HS-27A (cell line): ENCODE measurements around the gene RPL27A.

Experiments
- DNase-seq: peaks from one replicate; pipeline ENCODE4 v3.0.0-alpha.2; 2012; ENCODE audit warnings: low read depth, missing footprints

The RPL27A gene

DNA sequence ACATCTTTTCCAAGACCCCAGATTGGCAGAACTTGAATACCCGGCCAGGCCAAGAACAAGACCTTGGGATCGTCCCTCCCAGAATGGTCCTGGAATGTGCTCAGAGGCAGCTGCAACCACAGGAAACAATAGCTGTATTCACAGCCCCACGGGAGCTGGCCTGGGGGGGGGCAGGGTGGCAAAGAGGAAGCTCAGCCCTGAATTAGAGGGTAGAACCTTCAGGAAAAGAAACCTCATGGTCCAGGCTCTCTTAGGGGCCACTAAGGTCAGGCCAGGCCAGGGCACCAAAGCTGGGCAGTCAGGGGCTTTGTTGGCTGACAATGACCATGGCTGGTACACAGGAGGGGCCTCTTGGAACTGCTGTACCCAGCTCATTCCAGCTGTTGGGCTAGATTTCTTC lies 17.3 kb downstream of the RPL27A start:
- DNase-seq = no peak

DNA sequence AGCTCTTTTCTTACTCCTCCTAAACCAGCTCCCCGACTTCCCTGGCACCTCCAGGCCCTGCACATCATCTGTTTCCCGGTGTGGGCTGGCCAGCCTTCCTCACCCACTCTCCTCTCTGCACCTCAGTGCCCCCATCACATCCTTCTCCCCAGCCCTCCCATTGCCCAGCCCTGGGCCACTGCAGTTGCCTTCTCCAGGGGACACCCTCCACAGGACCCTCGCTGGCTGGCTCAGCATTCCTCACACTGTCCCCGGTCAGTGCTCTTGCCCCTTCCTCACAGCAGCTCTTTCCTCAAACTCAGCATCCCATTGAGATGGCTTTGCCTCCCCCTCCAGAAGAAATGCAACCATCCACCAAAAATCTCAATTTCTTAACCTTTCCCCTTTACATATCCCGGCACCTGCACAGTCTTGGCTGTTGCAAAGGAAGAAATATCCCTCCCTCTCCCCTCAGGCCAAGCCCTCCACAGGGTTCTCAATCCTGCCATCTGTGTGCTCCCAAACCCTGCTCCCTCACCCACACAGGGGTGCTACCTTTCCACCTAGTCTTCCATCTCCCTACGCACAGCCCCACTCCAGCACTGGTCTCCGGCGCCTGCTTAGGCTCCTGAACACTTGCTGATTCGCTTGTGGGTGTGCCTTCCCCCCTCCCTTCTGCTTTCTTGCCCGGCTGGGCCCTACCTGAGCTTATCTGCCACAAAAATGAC lies 19.5 kb downstream of the RPL27A start:
- DNase-seq = no peak

DNA sequence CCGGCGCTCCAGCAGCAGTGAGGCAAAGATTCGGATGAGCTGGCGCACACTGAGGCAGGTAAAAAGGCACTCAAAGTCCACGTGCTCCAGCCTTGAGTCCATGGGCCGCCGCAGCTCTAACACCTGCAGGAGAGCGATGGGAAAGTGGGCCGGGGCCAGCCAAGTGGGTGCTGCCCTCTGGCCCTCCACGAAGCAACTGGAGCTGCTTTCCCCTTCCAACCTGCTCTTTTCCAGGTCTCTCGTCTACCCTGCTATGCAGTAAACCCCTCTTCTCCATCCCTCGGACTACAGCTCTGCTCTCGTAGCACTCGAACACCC lies 20.0 kb downstream of the RPL27A start:
- DNase-seq = no peak

DNA sequence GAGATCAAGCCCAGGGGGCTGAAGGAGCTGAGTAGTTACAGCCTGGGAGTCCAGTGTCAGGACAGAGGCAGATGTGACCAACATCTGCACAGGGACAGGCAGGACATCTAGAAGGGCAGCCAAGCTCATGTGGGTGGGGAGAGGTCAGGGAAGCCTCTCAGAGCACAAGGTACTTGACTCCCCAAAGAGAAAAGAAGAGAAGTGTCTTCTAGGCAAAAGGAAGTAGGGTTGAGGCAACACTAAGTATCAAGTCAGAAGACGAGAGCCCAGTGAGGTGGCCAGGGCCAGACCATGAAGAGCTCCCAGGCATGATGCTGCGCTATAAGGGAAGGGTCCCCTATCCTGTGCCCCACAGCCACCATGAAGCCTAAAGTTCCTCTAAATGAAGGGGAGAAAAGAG lies 21.5 kb downstream of the RPL27A start:
- DNase-seq = no peak

DNA sequence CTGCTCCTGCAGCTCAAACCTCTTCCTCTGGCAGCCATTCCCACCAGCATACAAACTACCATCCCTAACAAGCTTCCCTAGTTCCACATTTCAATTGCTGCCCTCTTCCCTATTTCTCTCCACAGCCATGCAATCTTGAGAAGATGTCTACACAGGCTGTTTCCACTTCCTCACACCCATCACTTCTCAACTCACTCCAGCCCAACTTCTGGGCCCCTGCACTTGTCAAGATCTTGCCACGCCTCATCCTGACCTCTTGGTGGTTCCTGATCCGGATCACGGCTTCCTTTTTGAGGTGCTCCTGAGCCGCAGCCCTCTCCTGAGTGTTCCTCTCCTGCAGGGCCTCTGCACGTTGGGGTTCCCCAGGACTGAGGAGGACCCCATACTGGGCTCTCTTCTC lies 22.6 kb downstream of the RPL27A start:
- no peak for DNase-seq

DNA sequence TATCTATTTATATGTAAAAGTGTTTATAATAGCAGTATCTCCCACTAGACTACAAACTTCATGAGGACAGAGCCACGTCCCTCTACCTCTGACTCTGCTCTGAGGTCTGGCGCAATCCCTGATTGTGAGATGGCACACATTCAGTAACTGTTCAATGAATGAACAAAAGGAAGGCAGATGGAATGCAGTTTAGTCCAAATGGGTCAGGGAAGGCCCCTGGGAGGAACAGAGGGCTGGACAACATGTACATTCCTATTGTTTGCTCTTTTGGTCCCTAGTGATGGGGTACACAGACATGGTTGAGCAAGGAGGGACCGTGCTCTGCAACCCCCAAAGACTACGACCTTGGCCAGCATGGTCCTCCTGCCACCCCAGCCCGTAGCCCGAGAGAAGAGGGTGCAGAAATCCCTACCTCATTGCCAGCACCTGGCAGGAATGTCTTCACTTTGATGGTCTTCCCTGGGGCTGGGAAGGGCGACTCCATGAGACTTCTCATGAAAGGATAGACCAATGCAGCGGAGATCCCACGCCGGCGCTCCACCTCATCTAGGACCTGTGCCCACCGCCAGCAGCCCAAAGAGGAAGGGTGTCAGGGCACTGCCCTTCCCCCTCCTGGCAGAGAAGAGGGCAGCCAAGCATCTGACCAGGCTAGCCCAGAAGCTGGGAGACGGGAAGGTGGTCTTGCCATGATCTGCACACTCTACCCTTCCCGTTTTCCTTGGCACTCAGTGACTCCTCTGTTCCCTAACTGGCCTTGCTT lies 24.3 kb downstream of the RPL27A start:
- DNase-seq = no peak

DNA sequence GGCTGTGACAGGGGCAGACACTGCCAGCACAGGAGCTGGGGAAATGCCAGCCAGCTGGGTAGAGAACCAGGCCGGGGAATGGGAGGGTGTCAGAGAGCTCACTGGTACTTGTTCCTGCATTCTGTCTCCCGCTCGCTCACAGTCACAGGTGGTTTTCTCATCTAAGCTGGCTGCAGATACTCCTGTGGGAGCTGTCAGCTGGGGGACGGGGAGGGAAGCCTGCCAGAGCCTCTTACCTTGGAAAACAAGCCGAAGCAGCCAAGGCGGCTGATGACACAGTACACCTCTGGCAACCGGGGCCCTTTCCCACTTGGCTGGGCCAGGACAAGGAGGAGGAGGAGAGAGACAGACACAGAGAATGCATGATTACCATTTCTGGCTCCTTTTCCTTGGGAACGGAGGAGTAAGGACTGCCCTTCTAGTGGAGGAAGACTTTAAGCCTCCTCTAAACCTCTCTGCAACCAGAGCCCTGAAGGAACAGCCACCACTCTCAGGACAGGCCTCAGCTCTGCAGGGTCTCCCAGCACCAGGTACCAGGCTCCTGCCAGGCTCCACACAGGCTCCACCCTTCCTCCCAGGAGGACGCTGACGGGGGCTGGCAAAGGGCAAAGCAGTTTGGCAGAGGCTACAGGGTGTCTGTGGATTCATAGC lies 25.1 kb downstream of the RPL27A start:
- DNase-seq = no peak

DNA sequence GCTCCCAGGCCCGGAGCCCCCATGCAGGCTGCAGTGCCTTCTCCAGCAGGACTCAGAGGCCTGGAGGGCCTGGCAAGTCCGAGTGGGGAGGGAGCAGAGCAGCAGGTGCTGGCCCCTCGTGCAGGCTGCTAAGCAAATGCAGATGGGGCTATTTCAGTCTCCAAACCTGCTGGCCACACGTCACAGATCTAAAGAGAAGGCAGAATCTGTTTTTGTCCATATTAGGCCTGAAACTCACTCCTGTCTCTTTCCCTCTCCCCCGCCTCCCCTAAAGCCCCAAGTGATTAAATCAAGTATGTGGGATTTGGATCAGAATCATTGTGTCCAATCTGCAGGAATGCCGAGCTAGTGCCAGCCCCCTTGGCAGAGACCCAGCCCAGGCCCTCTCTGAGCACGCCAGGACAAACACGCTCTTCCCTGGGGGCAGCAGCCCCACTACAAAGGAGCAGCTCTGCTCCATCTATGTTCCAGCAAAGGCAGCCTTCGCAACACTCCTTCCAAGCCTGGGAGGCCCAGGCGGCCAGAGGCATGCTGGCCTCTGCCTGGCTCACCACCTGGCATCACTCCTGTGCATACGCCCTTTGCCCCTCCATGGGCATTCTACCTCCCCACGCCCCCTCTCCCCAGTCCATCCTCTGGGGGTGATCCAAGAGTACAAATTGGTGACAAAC lies 26.5 kb downstream of the RPL27A start:
- no peak for DNase-seq

DNA sequence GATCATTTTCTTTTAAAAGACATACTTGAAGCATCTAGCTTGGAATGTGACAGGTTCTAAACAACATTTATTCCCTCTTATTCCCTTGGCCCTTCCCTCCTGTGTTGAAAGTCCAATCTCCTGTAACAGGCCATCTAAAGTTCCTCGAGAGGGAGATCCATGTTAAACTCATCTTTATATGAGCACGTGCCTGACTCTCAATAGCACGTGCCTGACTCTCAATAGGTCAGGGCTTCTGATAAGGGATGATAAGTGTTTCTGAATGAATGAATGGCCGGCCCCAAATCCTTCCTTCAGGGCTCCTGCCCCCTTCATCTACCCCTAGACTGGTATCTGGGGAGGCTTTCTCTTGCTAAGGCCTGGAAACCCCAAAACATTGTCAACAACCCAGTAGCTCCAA lies 27.2 kb downstream of the RPL27A start:
- DNase-seq = no peak

DNA sequence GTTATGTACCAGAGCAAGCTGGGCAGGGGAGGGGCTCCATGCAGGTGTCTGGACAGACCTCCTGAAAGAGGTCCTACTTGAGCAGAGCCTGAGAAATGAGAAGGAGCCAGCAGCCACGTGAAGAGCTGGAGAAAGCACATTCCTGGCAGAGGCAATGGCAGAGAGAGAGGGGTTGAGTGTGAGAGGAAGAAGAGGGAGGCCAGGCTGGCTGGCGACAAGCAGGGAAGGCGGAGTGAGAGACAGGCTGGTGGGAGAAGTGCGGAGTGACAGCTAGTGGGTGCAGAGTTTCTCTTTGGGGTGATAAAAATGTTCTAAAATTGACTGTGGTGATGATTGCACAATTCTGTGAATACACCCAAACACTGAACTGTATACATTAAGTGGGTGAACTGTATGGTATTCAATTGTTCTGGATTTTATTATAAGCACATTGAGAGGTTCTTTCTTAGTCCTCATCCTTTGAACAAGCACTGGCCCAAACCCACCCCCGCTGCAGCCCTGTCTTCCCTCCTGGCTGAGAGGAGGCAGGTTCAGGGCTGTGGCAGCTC lies 29.4 kb downstream of the RPL27A start:
- DNase-seq = no peak

DNA sequence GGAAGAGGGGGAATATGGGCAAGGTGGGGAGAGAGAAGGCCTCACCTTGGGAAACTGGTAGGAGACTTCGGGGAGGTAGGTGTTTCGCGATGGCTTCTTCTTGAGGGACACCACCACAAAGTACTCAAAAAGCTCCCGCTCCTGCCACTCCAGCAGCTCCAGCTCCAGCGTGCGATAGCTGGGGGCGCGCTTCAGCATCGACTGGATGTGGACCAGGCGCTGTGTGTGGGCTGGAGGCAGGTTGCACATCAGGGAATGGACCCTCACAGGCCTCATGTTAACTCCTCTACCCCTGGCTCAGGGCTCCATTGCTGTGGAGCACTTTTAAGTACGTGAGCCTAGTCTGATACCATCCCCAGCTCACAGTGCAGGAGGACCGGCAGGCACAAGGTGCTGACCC lies 29.9 kb downstream of the RPL27A start:
- DNase-seq = no peak

DNA sequence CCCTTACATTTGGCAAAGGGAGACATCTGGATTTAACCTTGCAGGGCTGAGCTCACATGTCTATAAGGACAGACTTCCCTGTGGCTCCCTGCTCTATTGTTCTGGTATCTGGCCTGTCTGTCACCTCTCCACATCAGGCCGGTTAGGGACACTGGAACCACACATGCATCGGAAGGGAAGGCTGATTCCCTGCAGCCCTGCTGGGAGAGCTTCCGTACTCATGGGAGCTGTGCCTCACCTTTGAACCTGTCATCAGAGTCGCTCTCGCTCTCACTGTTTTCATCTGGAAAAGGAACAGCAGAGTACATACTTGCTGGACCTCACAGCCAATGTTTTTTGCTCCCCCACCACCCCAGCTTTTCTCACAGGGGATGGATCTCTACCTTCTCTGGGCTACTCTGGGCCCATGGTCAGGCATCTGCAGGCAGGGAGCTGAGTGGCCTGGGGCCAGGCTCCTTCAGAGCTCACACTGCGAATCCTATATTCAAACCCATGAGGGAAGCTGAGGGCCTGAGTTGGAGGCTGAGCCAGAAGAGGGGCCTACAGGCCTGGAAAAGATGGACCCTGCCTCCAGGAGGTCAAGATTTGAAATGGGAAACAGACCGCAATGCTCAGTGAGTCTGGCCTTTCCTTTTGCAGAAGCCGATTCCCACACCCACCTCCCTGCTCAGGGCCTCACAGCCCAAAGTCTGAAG lies 31.3 kb downstream of the RPL27A start:
- no peak for DNase-seq

DNA sequence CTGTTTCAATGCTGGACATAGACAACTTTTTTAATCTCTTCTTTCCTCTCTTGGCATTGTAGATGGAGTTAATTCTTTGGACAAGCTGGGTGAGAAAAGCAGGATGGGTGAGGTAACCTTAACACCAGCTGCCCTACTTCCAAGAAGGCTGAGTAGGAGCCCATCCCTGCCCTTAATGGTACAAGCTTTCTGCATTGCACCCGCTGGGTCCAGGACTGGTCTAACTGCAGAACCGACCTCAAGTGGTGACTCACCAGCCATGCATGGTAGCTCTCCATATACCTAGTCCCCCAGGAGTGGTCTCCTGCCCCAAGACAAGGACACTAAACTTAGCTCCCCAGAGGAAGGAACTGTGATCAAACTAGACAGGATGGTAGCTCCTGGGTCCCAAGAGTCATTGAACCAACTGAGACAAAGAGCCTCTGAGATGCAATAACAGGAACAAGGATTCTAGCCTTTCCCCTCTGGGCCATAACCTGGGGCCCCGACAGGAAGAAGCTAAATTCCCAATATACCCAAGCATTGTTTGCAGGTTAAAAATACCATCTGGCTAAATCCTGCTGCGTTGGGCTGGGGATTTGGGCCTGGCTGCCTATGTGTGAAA lies 32.1 kb downstream of the RPL27A start:
- DNase-seq = no peak

DNA sequence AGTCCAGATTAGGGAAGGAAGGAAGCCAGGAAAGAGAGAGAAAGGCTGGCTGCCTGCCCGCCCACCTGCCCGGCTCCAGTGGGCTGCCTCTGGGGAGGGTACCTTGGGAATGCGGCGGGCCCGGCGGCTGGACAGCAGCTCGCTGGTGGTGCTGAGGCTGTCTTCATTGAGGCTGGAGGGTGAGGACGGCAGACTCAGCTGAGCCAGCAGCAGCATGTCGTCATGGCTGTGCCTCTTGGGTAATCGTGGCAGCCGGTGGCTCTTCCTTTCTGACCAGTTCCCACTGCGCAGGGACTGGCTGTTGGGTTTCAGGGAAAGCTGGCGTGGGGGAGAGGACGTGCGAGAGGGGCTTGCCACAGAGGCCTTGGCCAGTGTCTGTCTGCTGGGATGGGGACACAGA lies 32.9 kb downstream of the RPL27A start:
- DNase-seq = no peak

DNA sequence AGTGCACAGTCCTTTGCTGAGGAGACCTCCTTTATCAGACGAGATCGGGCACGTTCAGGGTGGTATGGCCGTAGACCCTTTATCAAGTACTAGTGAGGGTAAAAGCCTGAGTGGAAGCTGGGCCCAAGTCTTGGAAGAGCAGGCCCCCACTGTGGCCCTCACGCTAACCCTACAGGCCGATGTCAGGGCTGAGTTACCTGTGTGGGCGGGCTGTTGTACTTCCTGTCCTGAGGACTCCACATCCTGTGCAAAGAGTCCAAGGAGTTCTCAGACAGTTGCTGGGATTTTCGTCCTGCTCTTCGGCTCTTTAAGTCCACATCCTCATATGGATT lies 34.9 kb downstream of the RPL27A start:
- DNase-seq = no peak

DNA sequence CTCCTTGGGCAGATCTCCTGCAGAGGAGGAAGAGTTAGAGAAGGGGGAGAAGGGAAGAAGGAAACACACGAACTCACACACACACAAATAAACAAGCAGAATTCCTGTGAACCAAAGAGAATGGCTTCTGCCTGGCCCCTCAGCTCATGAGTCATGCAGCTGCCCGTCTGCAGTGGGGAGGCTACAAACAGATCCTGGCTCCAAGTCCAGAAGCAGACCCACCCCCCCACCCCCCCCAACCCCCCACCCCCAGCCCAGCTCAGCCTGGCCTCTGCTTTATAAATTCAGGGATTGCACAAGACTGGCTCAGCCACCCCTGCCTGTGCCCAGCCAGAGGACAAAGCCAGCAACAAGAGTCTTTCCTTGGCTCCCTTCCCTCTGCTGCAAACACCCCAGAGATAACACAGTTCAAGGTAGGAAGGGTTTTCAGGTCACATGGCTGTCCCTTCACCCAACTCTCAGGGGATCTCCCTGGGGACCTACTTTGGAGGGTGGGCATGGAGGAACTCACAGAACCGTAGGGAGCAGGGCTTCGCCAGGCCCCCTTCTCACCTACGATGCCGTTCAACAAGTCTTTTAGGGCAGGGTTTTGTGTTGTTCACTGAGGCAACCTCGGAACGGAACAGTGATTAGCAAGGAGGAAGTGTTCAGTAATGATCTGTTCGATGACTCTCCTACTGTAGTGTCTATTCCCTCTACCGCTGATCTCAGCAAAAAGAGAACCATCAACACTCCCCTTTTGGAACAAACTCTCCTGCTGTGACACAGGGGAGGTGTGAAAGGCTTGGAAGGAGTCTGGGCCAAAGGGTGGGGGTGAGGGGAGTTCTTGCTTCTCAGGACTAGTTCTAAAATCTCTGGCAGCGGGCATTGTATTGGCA lies 35.5 kb downstream of the RPL27A start:
- DNase-seq = no peak

DNA sequence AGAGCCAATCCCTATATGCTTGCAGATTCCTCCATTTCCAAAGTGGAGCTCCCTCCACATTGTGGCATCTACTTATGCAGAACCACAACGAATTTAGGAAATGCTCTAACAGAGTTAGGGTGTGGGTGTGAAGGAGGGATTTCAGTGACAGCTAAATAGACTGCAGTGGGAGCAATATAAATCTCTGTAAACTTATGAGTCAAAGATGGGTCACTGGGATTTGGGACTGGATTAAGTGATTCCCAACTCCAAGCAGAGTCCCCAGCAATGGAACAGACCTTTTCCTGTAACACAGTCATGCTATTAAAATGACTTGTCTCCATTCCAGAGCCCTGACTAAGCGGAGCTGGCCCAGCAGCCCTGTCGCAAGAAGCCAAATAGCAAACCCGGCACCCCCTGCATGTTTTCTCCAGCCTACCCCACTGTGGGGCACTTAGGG lies 36.6 kb downstream of the RPL27A start:
- DNase-seq = peak; percentile 99

DNA sequence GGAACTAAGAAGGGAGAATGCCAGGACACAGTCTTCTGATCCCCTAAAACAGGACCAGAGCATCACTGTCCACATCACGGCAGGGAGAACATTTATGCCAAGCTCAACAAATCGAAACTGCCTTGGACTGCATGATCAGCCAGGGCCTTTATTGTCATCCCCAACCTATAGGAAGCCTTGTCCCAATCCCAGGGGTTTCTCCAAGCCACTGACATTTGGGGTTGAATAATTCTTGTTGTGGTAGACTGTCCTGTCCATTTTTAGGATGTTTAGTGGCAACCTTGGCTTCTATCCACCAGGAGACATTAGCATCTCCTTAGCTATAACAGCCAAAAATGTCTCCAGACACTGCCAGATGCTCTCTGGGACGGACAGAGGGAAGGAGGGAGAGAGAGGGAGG lies 37.1 kb downstream of the RPL27A start:
- DNase-seq = no peak

DNA sequence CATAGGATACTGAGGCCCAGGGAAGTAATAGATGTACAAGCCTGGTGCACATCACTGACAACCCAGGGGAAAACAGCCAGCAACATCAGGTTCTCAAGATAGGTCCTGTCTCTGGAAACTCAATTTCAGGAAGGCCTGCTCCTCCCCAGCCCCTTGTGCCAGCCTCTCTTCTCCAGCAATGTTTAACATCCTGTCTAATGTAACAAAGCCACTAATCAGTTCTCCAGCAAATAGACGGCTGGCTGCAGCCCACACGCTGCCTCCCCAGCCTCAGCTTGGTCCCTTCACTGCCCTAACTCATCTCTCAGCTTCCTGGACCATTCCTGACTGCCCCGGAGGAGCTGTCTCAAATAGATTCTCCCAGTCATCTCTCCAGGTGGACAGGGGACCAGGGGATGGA lies 37.8 kb downstream of the RPL27A start:
- no peak for DNase-seq

DNA sequence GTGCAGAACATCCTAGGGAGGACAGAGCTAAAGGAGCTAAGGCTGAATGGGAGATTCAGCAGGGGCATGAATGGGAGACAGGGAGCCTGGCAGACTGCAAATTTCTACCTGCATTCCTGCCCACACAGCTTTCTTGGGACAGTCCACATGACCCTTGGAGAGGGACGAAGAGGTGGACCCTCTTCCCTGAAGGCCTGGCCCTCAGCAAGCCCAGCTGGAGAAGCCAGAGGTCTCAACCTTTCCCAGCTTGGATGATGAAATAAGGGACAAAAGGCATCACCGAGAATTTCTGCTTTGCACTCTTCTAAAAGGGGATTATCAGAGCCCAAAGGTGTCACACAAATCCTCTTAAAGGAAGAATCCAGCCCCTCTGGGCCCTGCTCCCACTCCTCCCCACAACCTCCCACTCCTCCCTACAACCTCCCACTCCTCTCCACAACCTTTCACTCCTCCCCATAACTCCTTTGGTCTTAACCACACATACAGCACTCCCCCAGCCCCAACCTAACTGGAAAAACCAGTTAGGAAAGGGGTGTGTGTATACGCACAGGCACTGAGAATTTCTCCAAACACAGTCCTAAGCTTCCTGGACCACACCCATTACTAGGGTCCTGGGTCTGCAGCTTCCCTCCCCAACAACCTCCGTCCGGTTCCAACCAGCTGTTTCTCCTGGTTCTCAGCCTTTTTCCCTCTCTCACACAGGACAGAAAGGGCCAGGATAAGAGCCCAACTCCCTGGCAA lies 38.4 kb downstream of the RPL27A start:
- DNase-seq = no peak
